GM12878 (cell line): ENCODE data around the gene DLG2.

ENCODE experiments used
- BMI1 ChIP-seq: fragments of 450-650 bp; IDR thresholded peaks from 2 replicates; pipeline ENCODE4 v1.6.1; 2016; ENCODE audit warnings: mild to moderate bottlenecking, moderate library complexity, borderline replicate concordance
- CTCF ChIP-seq, 3 experiments: IDR thresholded peaks in 2 of 3; conservative IDR thresholded peaks in 1 of 3; 2 replicates each; pipeline ENCODE4 v1.5.1; 2011; ENCODE audit warnings: low read depth in 3 of 3, low read length in 3 of 3, mild to moderate bottlenecking in 3 of 3, control low read depth in 2 of 3, moderate library complexity in 2 of 3, inconsistent platforms in 1 of 3, mixed read lengths in 1 of 3; ENCODE audit not compliant: control insufficient read depth in 2 of 3, insufficient read depth in 1 of 3; ENCODE audit errors: extremely low read depth in 1 of 3
- FOXK2 ChIP-seq: fragments of 450-650 bp; IDR thresholded peaks from 2 replicates; pipeline ENCODE4 v1.6.1; 2017; ENCODE audit warnings: mild to moderate bottlenecking, moderate library complexity
- MAX ChIP-seq: IDR thresholded peaks from 2 replicates; pipeline ENCODE4 v1.6.1; 2012; ENCODE audit warnings: low read depth, low read length, improper control_type of control experiment
- MXI1 ChIP-seq: fragments of 150-350 bp; IDR thresholded peaks from 2 replicates; pipeline ENCODE4 v1.6.1; 2011; ENCODE audit warnings: low read depth, mild to moderate bottlenecking, inconsistent platforms, low read length, improper control_type of control experiment
- RELA ChIP-seq: fragments of 450-650 bp; IDR thresholded peaks from 2 replicates; pipeline ENCODE4 v1.8.0; 2014; ENCODE audit warnings: borderline replicate concordance; ENCODE audit not compliant: partially characterized antibody
- REST ChIP-seq: IDR thresholded peaks from 2 replicates; pipeline ENCODE4 v1.6.1; 2012; ENCODE audit warnings: mild to moderate bottlenecking, low read depth, low read length
- USF2 ChIP-seq: IDR thresholded peaks from 2 replicates; pipeline ENCODE4 v1.6.1; 2011; ENCODE audit warnings: low read depth, low read length, improper control_type of control experiment, borderline replicate concordance
- ZBTB4 ChIP-seq: fragments of 450-650 bp; formaldehyde crosslinking; IDR thresholded peaks from 2 replicates; pipeline ENCODE4 v1.4.0; 2022; ENCODE audit warnings: mild to moderate bottlenecking, moderate library complexity

GRCh38 chr11:83642500-83642899, 1984.6 kb downstream of the DLG2 start:
- no peak for TF ChIP-seq MXI1
- TF ChIP-seq ZBTB4 (CRISPR knock-in tag), result no peak
- TF ChIP-seq CTCF (IDR thresholded peaks at IDR 0.05 in 2 of 3, conservative IDR thresholded peaks at IDR 0.05 in 1 of 3; ENCODE audit: control insufficient read depth in 2 of 3, extremely low read depth in 1 of 3, insufficient read depth in 1 of 3, low read depth in 3 of 3, low read length in 3 of 3), result no peak
- no peak for TF ChIP-seq RELA
- TF ChIP-seq MAX, result no peak
- no peak for TF ChIP-seq REST
- TF ChIP-seq USF2, result no peak
- TF ChIP-seq FOXK2, result no peak
- TF ChIP-seq BMI1, result no peak
